Calu3 (cell line): ENCODE data around the gene ZNF891. TPM values are rescaled to one million over a fixed set of nuclear protein-coding genes. Genes with fewer than 3 reads are reported as not detected.

Experiments used
- BruUV-seq: library from RNA; stranded (reverse); fragments of 400-500 nt; replicated peaks from 2 replicates; lab custom pipeline; 2021; lab: Mats Ljungman, UMichigan
- CTCF ChIA-PET: fragments of 300-600 bp; sonication (Branson Sonifier 250); formaldehyde crosslinking; loops from one replicate; lab custom pipeline; 2022; ENCODE audit warnings: antibody characterized with exemption; lab: Charles Lee
- DNase-seq: peaks from one replicate; pipeline ENCODE4 v3.0.0; 2022
- H3K27ac Mint-ChIP-seq: one replicate; pipeline ENCODE4 v1.8.0; 2022; ENCODE audit warnings: mixed read lengths; ENCODE audit not compliant: unreplicated experiment
- H3K27me3 Mint-ChIP-seq: one replicate; pipeline ENCODE4 v1.8.0; 2022; ENCODE audit warnings: mixed read lengths; ENCODE audit not compliant: unreplicated experiment
- H3K36me3 Mint-ChIP-seq: one replicate; pipeline ENCODE4 v1.8.0; 2022; ENCODE audit warnings: mild to moderate bottlenecking, moderate library complexity, mixed read lengths; ENCODE audit not compliant: insufficient read depth, unreplicated experiment
- H3K4me1 Mint-ChIP-seq: one replicate; pipeline ENCODE4 v1.8.0; 2022; ENCODE audit warnings: mild to moderate bottlenecking, low read depth, mixed read lengths; ENCODE audit not compliant: unreplicated experiment
- H3K4me3 Mint-ChIP-seq: one replicate; pipeline ENCODE4 v1.8.0; 2022; ENCODE audit warnings: mild to moderate bottlenecking, low read depth, moderate library complexity, mixed read lengths; ENCODE audit not compliant: unreplicated experiment
- H3K9me3 Mint-ChIP-seq: one replicate; pipeline ENCODE4 v1.8.0; 2022; ENCODE audit warnings: low read depth, mixed read lengths; ENCODE audit not compliant: unreplicated experiment
- intact Hi-C: fragments of 100-400 bp; cut with micrococcal nuclease; formaldehyde crosslinking; loops from one replicate; pipeline ENCODE4 v1.10.0; 2022; ENCODE audit not compliant: unreplicated experiment
- total RNA-seq: library from RNA; stranded (reverse); gene quantifications from 2 replicates; pipeline ENCODE4 v1.2.3, GENCODE V29; 2022
- TF ChIP-seq, protein P1 (sequence below): fragments of 200-600 bp; IDR thresholded peaks from one replicate; pipeline ENCODE4 v1.8.0; 2022; ENCODE audit warnings: antibody characterized with exemption; ENCODE audit not compliant: unreplicated experiment

The ZNF891 gene
- total RNA-seq, 1 experiment from 2014 or later = 4.8 TPM

DNA sequence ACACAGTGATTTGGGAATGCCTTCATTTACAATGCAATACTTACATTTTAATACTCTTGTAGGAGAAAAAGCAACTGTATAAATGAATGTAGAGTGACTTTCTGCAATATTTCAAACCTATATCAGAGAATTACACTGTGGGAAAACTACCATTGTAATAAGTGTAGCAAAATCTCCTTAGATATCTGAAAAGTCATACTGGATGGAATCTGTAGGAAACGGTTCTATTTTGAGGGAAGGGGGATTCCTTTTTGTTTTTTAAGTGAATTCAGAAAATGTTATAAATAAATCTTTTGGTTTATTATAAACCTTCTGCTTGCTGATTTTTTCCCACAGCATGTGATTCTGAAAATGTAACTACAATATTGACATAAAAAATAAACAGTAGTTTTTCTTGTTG, 23.0 kb downstream of the ZNF891 start:
- H3K9me3 Mint-ChIP-seq = peaks cover 32% of the 10 kb centered on the region
- peaks cover 49% of the 10 kb centered on the region for H3K36me3 Mint-ChIP-seq

GRCh38 chr12:133106253-133106652, 23.8 kb downstream of the ZNF891 start:
- Mint-ChIP-seq H3K27ac (no peak overlapping the region), H3K27me3 (no peaks in the 10 kb centered on the region), H3K9me3 (peaks cover 33% of the 10 kb centered on the region), H3K36me3 (peaks cover 58% of the 10 kb centered on the region), H3K4me3 (no peak overlapping the region), H3K4me1 (no peaks in the 10 kb centered on the region)
- CTCF ChIA-PET = no interaction called here
- no TSS peak for BruUV-seq
- no peak for DNase-seq
- intact Hi-C loops = no loop called here
- TF ChIP-seq, protein P1, sequence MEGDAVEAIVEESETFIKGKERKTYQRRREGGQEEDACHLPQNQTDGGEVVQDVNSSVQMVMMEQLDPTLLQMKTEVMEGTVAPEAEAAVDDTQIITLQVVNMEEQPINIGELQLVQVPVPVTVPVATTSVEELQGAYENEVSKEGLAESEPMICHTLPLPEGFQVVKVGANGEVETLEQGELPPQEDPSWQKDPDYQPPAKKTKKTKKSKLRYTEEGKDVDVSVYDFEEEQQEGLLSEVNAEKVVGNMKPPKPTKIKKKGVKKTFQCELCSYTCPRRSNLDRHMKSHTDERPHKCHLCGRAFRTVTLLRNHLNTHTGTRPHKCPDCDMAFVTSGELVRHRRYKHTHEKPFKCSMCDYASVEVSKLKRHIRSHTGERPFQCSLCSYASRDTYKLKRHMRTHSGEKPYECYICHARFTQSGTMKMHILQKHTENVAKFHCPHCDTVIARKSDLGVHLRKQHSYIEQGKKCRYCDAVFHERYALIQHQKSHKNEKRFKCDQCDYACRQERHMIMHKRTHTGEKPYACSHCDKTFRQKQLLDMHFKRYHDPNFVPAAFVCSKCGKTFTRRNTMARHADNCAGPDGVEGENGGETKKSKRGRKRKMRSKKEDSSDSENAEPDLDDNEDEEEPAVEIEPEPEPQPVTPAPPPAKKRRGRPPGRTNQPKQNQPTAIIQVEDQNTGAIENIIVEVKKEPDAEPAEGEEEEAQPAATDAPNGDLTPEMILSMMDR = no peak

More for the DNA sequence above, 23.0 kb downstream of the ZNF891 start:
- H3K27me3 Mint-ChIP-seq = no peaks in the 10 kb centered on the region
- TF ChIP-seq, protein P1 = no peak
- intact Hi-C loops = no loop called here
- H3K4me3 Mint-ChIP-seq = no peak overlapping the region
- no TSS peak for BruUV-seq
- H3K27ac Mint-ChIP-seq = no peak overlapping the region
- no peak for DNase-seq
- CTCF ChIA-PET = no interaction called here
- H3K4me1 Mint-ChIP-seq = no peaks in the 10 kb centered on the region

- BruUV-seq = no TSS peak
- CTCF ChIA-PET = no interaction called here
Measured at GRCh38 chr12:133105620-133106019, 24.5 kb downstream of the ZNF891 start.

GRCh38 chr12:133083345-133083744, 46.7 kb downstream of the ZNF891 start:
- no peak overlapping the region for H3K4me3 Mint-ChIP-seq
- H3K27ac Mint-ChIP-seq = no peak overlapping the region
- no peaks in the 10 kb centered on the region for H3K27me3 Mint-ChIP-seq
- no peak for DNase-seq
- BruUV-seq = no TSS peak
- H3K9me3 Mint-ChIP-seq = peaks cover 18% of the 10 kb centered on the region
- intact Hi-C loops = loop anchor here (5.0 kb wide), 2 partner anchors 96 to 256 kb away; partner anchors contain the start of genes GOLGA3 and ZNF26
- TF ChIP-seq, protein P1 = no peak
- no peaks in the 10 kb centered on the region for H3K4me1 Mint-ChIP-seq
- peaks cover 52% of the 10 kb centered on the region for H3K36me3 Mint-ChIP-seq
- CTCF ChIA-PET = no interaction called here

More at GRCh38 chr12:133105620-133106019, 24.5 kb downstream of the ZNF891 start:
- Mint-ChIP-seq H3K4me3 (no peak overlapping the region), H3K36me3 (peaks cover 64% of the 10 kb centered on the region), H3K4me1 (no peaks in the 10 kb centered on the region), H3K9me3 (peaks cover 33% of the 10 kb centered on the region), H3K27me3 (no peaks in the 10 kb centered on the region), H3K27ac (no peak overlapping the region)
- no peak for DNase-seq
- TF ChIP-seq, protein P1 = no peak
- intact Hi-C loops = no loop called here
